ENCODE data around the gene TET2.

DNA sequence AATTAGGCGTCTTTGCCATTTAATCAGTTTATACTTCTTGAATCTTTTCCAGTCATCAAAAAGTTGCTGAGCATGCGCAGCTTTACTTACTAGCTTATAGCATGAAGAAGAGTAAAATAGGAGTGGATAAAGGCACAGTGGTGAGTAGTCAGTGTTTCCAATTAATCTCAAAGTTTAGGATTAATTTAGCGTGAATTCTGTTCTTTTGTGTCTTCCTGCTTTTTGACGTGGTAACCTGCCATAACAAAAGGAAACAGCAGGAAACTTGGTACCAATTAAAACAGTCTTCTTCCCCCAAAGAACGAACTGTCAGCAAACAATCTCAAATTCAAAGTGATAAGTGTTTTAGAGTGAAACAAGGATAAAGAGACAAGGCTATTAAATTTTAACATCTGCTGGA is 61.9 kb downstream of the TET2 start:
- TF ChIP-seq CTCF (IDR thresholded peaks at IDR 0.05): no peak
- TF ChIP-seq EP300 (IDR thresholded peaks at IDR 0.05): no peak
- no peak for TF ChIP-seq POLR2A (IDR thresholded peaks at IDR 0.05)
- no peak for TF ChIP-seq POLR2AphosphoS5 (IDR thresholded peaks at IDR 0.05)
